ENCODE data around the gene KIRREL3.

KIRREL3 gene

GRCh38 chr11:126899961-126900748, 100.4 kb downstream of the KIRREL3 start:
- H3K27me3 ChIP-seq (ENCODE audit: control insufficient read depth in 3 of 3, insufficient read depth in 3 of 3, low read depth in 1 of 3, low read length in 3 of 3) = no peaks in the 10 kb centered on the region
- H3K14ac ChIP-seq (ENCODE audit: low read length) = no peak overlapping the region
- peaks cover 0 to 6% of the 10 kb centered on the region in 2 donors for H3K4me1 ChIP-seq (ENCODE audit: control insufficient read depth in 2 of 2, insufficient read depth in 1 of 2, low read depth in 1 of 2, low read length in 2 of 2)
- H3K23ac ChIP-seq (ENCODE audit: low read depth, low read length, poor library complexity) = no peak overlapping the region
- no peak overlapping the region for H2AFZ ChIP-seq (ENCODE audit: low read length)
- no peak overlapping the region for H3K27ac ChIP-seq (replicated peaks; ENCODE audit: low read length)
- no peak overlapping the region for H3K4me2 ChIP-seq (ENCODE audit: insufficient read depth, low read length, poor library complexity, severe bottlenecking)
- H2AK5ac ChIP-seq (ENCODE audit: low read depth, low read length) = no peak overlapping the region
- no peak overlapping the region for H4K8ac ChIP-seq (ENCODE audit: low read depth, low read length)
- H3K36me3 ChIP-seq (replicated peaks in 1 of 2; ENCODE audit: control insufficient read depth in 2 of 2, insufficient read depth in 2 of 2, low read length in 2 of 2) = no peaks in the 10 kb centered on the region
- no peak overlapping the region for H3K18ac ChIP-seq (ENCODE audit: low read length)
- WGBS, 2 donors (ENCODE audit: extremely low coverage in 2 of 2, insufficient read length in 2 of 2, insufficient replicate concordance in 1 of 2) = no CpG with 5 or more reads among the region's 5 CpGs
- no peak overlapping the region for H2BK120ac ChIP-seq (ENCODE audit: low read depth, low read length)
- H4K91ac ChIP-seq (ENCODE audit: low read depth, low read length, poor library complexity) = no peak overlapping the region
- H3K9me3 ChIP-seq (replicated peaks in 1 of 2; ENCODE audit: control insufficient read depth in 2 of 2, insufficient read depth in 1 of 2, low read depth in 1 of 2, low read length in 2 of 2) = peaks cover 0 to 1% of the 10 kb centered on the region in 2 donors
- H3K79me1 ChIP-seq (ENCODE audit: low read depth, low read length) = no peaks in the 10 kb centered on the region
- H2BK12ac ChIP-seq (ENCODE audit: low read length) = no peak overlapping the region
- no peak for DNase-seq (ENCODE audit: low spot score)
- no peak overlapping the region for H2BK5ac ChIP-seq (ENCODE audit: low read length)
- no peak overlapping the region for H3K9ac ChIP-seq (ENCODE audit: low read depth, low read length, poor library complexity)
- no peak overlapping the region for H3K4me3 ChIP-seq (ENCODE audit: low read length in 2 of 2)
- no peak overlapping the region for H3K4ac ChIP-seq (ENCODE audit: low read length)
- no peak overlapping the region for H2BK15ac ChIP-seq (ENCODE audit: low read length)

- Histone ChIP-seq H2BK15ac (ENCODE audit: low read length) (no peak overlapping the region), H2AFZ (ENCODE audit: low read length) (no peak overlapping the region), H3K4ac (ENCODE audit: low read length) (no peak overlapping the region), H2BK120ac (ENCODE audit: low read depth, low read length) (no peak overlapping the region), H2AK5ac (ENCODE audit: low read depth, low read length) (no peak overlapping the region), H3K9me3 (replicated peaks in 1 of 2; ENCODE audit: control insufficient read depth in 2 of 2, insufficient read depth in 1 of 2, low read depth in 1 of 2, low read length in 2 of 2) (peaks cover 0 to 1% of the 10 kb centered on the region in 2 donors), H3K4me1 (ENCODE audit: control insufficient read depth in 2 of 2, insufficient read depth in 1 of 2, low read depth in 1 of 2, low read length in 2 of 2) (peaks cover 0 to 6% of the 10 kb centered on the region in 2 donors), H3K79me1 (ENCODE audit: low read depth, low read length) (no peaks in the 10 kb centered on the region), H3K4me3 (ENCODE audit: low read length in 2 of 2) (no peak overlapping the region), H4K91ac (ENCODE audit: low read depth, low read length, poor library complexity) (no peak overlapping the region), H3K27me3 (ENCODE audit: control insufficient read depth in 3 of 3, insufficient read depth in 3 of 3, low read depth in 1 of 3, low read length in 3 of 3) (no peaks in the 10 kb centered on the region), H4K8ac (ENCODE audit: low read depth, low read length) (no peak overlapping the region), H3K23ac (ENCODE audit: low read depth, low read length, poor library complexity) (no peak overlapping the region), H3K14ac (ENCODE audit: low read length) (no peak overlapping the region), H2BK12ac (ENCODE audit: low read length) (no peak overlapping the region), H3K18ac (ENCODE audit: low read length) (no peak overlapping the region), H3K9ac (ENCODE audit: low read depth, low read length, poor library complexity) (no peak overlapping the region), H3K36me3 (replicated peaks in 1 of 2; ENCODE audit: control insufficient read depth in 2 of 2, insufficient read depth in 2 of 2, low read length in 2 of 2) (no peaks in the 10 kb centered on the region), H3K4me2 (ENCODE audit: insufficient read depth, low read length, poor library complexity, severe bottlenecking) (no peak overlapping the region), H2BK5ac (ENCODE audit: low read length) (no peak overlapping the region), H3K27ac (replicated peaks; ENCODE audit: low read length) (no peak overlapping the region)
- DNase-seq (ENCODE audit: low spot score) = no peak
- WGBS, 2 donors (ENCODE audit: extremely low coverage in 2 of 2, insufficient read length in 2 of 2, insufficient replicate concordance in 1 of 2) = no CpG with 5 or more reads among the region's 3 CpGs
These were observed 101.8 kb downstream of the KIRREL3 start for GRCh38 chr11:126898802-126899201.

- Histone ChIP-seq H3K9ac (ENCODE audit: low read depth, low read length, poor library complexity) (no peak overlapping the region), H3K18ac (ENCODE audit: low read length) (no peak overlapping the region), H3K9me3 (replicated peaks in 1 of 2; ENCODE audit: control insufficient read depth in 2 of 2, insufficient read depth in 1 of 2, low read depth in 1 of 2, low read length in 2 of 2) (peaks cover 0 to 1% of the 10 kb centered on the region in 2 donors), H3K27ac (replicated peaks; ENCODE audit: low read length) (no peak overlapping the region), H2AFZ (ENCODE audit: low read length) (no peak overlapping the region), H4K8ac (ENCODE audit: low read depth, low read length) (no peak overlapping the region), H2BK5ac (ENCODE audit: low read length) (no peak overlapping the region), H3K14ac (ENCODE audit: low read length) (no peak overlapping the region), H3K36me3 (replicated peaks in 1 of 2; ENCODE audit: control insufficient read depth in 2 of 2, insufficient read depth in 2 of 2, low read length in 2 of 2) (no peaks in the 10 kb centered on the region), H3K4me3 (ENCODE audit: low read length in 2 of 2) (no peak overlapping the region), H3K4me2 (ENCODE audit: insufficient read depth, low read length, poor library complexity, severe bottlenecking) (no peak overlapping the region), H2AK5ac (ENCODE audit: low read depth, low read length) (no peak overlapping the region), H3K23ac (ENCODE audit: low read depth, low read length, poor library complexity) (no peak overlapping the region), H3K79me1 (ENCODE audit: low read depth, low read length) (no peaks in the 10 kb centered on the region), H4K91ac (ENCODE audit: low read depth, low read length, poor library complexity) (no peak overlapping the region), H3K4me1 (ENCODE audit: control insufficient read depth in 2 of 2, insufficient read depth in 1 of 2, low read depth in 1 of 2, low read length in 2 of 2) (peaks cover 0 to 6% of the 10 kb centered on the region in 2 donors), H3K27me3 (ENCODE audit: control insufficient read depth in 3 of 3, insufficient read depth in 3 of 3, low read depth in 1 of 3, low read length in 3 of 3) (no peaks in the 10 kb centered on the region), H2BK120ac (ENCODE audit: low read depth, low read length) (no peak overlapping the region), H2BK15ac (ENCODE audit: low read length) (no peak overlapping the region), H3K4ac (ENCODE audit: low read length) (no peak overlapping the region), H2BK12ac (ENCODE audit: low read length) (no peak overlapping the region)
- no peak for DNase-seq (ENCODE audit: low spot score)
- no CpG with 5 or more reads among the region's 2 CpGs for WGBS, 2 donors (ENCODE audit: extremely low coverage in 2 of 2, insufficient read length in 2 of 2, insufficient replicate concordance in 1 of 2)
These were observed 103.1 kb downstream of the KIRREL3 start for GRCh38 chr11:126897430-126897829.

- H2BK12ac ChIP-seq (ENCODE audit: low read length) = no peak overlapping the region
- no peak overlapping the region for H3K18ac ChIP-seq (ENCODE audit: low read length)
- H3K4me3 ChIP-seq (ENCODE audit: low read length in 2 of 2) = no peak overlapping the region
- H3K4me1 ChIP-seq (ENCODE audit: control insufficient read depth in 2 of 2, insufficient read depth in 1 of 2, low read depth in 1 of 2, low read length in 2 of 2) = peaks cover 0 to 6% of the 10 kb centered on the region in 2 donors
- H3K4ac ChIP-seq (ENCODE audit: low read length) = no peak overlapping the region
- no peak overlapping the region for H2AFZ ChIP-seq (ENCODE audit: low read length)
- no peak overlapping the region for H3K23ac ChIP-seq (ENCODE audit: low read depth, low read length, poor library complexity)
- no peak overlapping the region for H3K27ac ChIP-seq (replicated peaks; ENCODE audit: low read length)
- no peak overlapping the region for H3K9ac ChIP-seq (ENCODE audit: low read depth, low read length, poor library complexity)
- no peaks in the 10 kb centered on the region for H3K36me3 ChIP-seq (replicated peaks in 1 of 2; ENCODE audit: control insufficient read depth in 2 of 2, insufficient read depth in 2 of 2, low read length in 2 of 2)
- no peak overlapping the region for H4K91ac ChIP-seq (ENCODE audit: low read depth, low read length, poor library complexity)
- H2BK120ac ChIP-seq (ENCODE audit: low read depth, low read length) = no peak overlapping the region
- no peak overlapping the region for H2AK5ac ChIP-seq (ENCODE audit: low read depth, low read length)
- H4K8ac ChIP-seq (ENCODE audit: low read depth, low read length) = no peak overlapping the region
- no peak overlapping the region for H2BK5ac ChIP-seq (ENCODE audit: low read length)
- no peak overlapping the region for H3K4me2 ChIP-seq (ENCODE audit: insufficient read depth, low read length, poor library complexity, severe bottlenecking)
- H3K79me1 ChIP-seq (ENCODE audit: low read depth, low read length) = no peaks in the 10 kb centered on the region
- peaks cover 0 to 1% of the 10 kb centered on the region in 2 donors for H3K9me3 ChIP-seq (replicated peaks in 1 of 2; ENCODE audit: control insufficient read depth in 2 of 2, insufficient read depth in 1 of 2, low read depth in 1 of 2, low read length in 2 of 2)
- DNase-seq (ENCODE audit: low spot score) = no peak
- H2BK15ac ChIP-seq (ENCODE audit: low read length) = no peak overlapping the region
- no peaks in the 10 kb centered on the region for H3K27me3 ChIP-seq (ENCODE audit: control insufficient read depth in 3 of 3, insufficient read depth in 3 of 3, low read depth in 1 of 3, low read length in 3 of 3)
- H3K14ac ChIP-seq (ENCODE audit: low read length) = no peak overlapping the region
These were observed 104.5 kb downstream of the KIRREL3 start for GRCh38 chr11:126896025-126896424.

Data from neuronal stem cell (in vitro differentiated cells).